HL-60 (cell line): ENCODE data around the gene NIBAN1.

Source experiments
- GABPA ChIP-seq: IDR thresholded peaks from 2 replicates; pipeline ENCODE4 v1.6.1; 2012; ENCODE audit warnings: low read depth
- POLR2AphosphoS5 ChIP-seq: IDR thresholded peaks from 2 replicates; pipeline ENCODE4 v1.6.1; 2012; ENCODE audit warnings: low read depth
- SPI1 ChIP-seq: IDR thresholded peaks from 2 replicates; pipeline ENCODE4 v1.6.1; 2012; ENCODE audit warnings: low read depth, mild to moderate bottlenecking, borderline replicate concordance
- TF ChIP-seq, protein P1 (sequence below): IDR thresholded peaks from one replicate; pipeline ENCODE4 v1.5.1; 2011; ENCODE audit warnings: low read length, control low read depth, inconsistent platforms; ENCODE audit not compliant: insufficient read depth
- TF ChIP-seq, protein P2 (sequence below): IDR thresholded peaks from 2 replicates; pipeline ENCODE4 v1.6.1; 2012; ENCODE audit warnings: low read depth; ENCODE audit not compliant: insufficient replicate concordance

DNA sequence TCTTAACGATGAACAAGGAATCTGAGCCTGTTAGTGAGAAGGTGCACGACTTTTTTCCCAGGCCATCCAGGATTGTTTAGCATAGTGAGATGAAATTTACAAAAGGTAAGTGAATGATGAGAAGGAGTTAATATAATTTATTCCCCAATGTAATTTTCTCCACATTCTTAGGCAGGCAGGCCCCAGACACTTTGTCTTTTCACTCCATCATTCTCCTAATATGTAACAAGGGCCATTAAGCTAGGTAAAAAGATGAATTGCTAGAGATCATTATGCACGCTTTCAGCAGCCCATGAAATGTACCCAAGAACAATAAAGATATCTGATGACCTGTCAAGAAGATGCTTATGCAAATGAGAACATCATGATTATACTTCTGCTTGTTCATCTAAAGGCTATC lies 24.1 kb downstream of the NIBAN1 start:
- TF ChIP-seq, protein P1, sequence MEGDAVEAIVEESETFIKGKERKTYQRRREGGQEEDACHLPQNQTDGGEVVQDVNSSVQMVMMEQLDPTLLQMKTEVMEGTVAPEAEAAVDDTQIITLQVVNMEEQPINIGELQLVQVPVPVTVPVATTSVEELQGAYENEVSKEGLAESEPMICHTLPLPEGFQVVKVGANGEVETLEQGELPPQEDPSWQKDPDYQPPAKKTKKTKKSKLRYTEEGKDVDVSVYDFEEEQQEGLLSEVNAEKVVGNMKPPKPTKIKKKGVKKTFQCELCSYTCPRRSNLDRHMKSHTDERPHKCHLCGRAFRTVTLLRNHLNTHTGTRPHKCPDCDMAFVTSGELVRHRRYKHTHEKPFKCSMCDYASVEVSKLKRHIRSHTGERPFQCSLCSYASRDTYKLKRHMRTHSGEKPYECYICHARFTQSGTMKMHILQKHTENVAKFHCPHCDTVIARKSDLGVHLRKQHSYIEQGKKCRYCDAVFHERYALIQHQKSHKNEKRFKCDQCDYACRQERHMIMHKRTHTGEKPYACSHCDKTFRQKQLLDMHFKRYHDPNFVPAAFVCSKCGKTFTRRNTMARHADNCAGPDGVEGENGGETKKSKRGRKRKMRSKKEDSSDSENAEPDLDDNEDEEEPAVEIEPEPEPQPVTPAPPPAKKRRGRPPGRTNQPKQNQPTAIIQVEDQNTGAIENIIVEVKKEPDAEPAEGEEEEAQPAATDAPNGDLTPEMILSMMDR = no peak
- TF ChIP-seq, protein P2, sequence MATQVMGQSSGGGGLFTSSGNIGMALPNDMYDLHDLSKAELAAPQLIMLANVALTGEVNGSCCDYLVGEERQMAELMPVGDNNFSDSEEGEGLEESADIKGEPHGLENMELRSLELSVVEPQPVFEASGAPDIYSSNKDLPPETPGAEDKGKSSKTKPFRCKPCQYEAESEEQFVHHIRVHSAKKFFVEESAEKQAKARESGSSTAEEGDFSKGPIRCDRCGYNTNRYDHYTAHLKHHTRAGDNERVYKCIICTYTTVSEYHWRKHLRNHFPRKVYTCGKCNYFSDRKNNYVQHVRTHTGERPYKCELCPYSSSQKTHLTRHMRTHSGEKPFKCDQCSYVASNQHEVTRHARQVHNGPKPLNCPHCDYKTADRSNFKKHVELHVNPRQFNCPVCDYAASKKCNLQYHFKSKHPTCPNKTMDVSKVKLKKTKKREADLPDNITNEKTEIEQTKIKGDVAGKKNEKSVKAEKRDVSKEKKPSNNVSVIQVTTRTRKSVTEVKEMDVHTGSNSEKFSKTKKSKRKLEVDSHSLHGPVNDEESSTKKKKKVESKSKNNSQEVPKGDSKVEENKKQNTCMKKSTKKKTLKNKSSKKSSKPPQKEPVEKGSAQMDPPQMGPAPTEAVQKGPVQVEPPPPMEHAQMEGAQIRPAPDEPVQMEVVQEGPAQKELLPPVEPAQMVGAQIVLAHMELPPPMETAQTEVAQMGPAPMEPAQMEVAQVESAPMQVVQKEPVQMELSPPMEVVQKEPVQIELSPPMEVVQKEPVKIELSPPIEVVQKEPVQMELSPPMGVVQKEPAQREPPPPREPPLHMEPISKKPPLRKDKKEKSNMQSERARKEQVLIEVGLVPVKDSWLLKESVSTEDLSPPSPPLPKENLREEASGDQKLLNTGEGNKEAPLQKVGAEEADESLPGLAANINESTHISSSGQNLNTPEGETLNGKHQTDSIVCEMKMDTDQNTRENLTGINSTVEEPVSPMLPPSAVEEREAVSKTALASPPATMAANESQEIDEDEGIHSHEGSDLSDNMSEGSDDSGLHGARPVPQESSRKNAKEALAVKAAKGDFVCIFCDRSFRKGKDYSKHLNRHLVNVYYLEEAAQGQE = no peak
- TF ChIP-seq POLR2AphosphoS5 (no peak), GABPA (no peak), SPI1 (no peak)
